Activated CD4-positive, CD25-positive, alpha-beta regulatory T cell treated with anti-CD3 and anti-CD28 coated beads, Interleukin-2, amount 50 U/mL, for 24 hours (primary cell): ENCODE data around the gene SERPINB2.
"Not testable (repeated sequence)": the region's sequence is repeated elsewhere in the genome, so short reads cannot be mapped to it uniquely, and the experiment has no call there.

Experiments used
- ATAC-seq, 2 donors: fragments of 150-1000 bp; cut with Tn5 transposase; one replicate each; pipeline ENCODE4 v1.10.0; 2021; ENCODE audit warnings: mild to moderate bottlenecking in 1 of 2, moderate library complexity in 1 of 2

Gene SERPINB2

GRCh38 chr18:63890237-63890949, 2.9 kb downstream of the SERPINB2 start:
- ATAC-seq: no peak

DNA sequence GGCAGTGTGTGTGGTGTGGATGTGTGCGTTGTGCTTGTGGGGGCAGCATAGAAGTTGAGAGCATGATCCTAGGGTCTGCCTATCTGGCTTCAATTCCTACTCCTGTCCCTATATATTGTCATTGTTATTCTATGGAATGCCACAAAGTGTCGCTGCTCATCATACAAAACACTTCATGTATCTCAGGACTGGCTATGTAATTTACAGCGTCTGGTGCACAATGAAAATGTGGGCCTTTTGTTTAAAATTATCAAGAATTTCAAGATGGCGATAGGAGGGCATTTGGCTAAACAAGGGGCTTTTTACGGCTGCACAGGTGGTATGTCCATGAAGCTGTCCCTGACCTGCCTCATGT, 3.4 kb downstream of the SERPINB2 start:
- ATAC-seq: no peak

GRCh38 chr18:63892566-63892965, 5.1 kb downstream of the SERPINB2 start:
- no peak for ATAC-seq

GRCh38 chr18:63894106-63894772, 6.7 kb downstream of the SERPINB2 start:
- no peak for ATAC-seq

GRCh38 chr18:63895190-63895589, 7.7 kb downstream of the SERPINB2 start:
- no peak for ATAC-seq

DNA sequence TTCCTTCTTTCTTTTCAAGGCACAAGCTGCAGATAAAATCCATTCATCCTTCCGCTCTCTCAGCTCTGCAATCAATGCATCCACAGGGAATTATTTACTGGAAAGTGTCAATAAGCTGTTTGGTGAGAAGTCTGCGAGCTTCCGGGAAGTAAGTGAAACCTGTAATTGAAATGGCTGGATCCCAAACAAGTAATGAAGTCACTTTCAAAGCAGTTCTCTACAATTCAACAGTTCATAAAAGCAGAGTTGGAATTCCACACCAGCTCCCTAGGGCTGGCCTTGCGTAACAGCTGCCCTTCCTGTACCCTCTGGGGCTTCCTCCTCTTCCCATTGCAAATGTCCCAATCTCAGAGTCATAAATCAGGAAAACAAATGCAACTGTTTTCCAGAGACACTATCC, 9.6 kb downstream of the SERPINB2 start:
- ATAC-seq: no peak

DNA sequence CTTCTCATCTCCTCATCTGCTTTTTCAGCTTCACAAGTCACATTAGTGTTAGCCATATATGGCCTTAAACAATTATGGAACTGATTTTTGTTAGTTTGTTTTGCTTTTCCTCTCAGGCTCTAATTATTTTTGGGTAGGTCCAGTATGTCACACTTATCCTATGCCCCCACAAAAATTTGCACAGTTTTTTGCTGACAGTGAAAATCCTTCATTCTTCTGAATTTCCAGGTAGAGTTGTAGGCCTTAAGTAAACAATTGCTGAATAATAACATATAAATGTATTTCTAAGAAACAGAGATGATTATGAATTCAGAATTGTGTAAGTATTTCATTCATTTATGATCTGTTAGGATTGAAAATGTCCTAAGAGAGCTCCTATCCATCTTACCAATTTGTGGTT, 11.7 kb downstream of the SERPINB2 start:
- ATAC-seq: no peak

GRCh38 chr18:63903851-63904570, 16.5 kb downstream of the SERPINB2 start:
- no peak for ATAC-seq

- no peak for ATAC-seq
These were observed 17.2 kb downstream of the SERPINB2 start for GRCh38 chr18:63904694-63905093.

DNA sequence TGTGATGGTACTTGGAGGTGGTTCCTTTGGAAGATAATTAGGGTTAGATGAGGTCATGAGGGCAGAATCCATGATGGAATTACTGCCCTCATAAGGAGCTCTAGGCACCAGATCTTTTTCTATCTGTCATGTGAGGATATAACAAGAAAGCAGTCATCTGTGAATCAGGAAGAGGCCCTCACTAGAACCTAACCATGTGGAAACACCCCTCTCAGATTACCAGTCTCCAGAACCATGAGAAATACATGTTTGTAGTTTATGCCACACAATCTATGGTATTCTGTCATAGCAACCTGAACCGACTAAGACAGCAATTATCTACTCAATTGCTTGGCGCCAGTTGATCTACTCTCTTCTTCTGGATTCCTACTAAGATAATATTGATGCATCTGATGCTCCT, 17.9 kb downstream of the SERPINB2 start:
- ATAC-seq: no peak

- ATAC-seq: no peak
These were observed 18.6 kb downstream of the SERPINB2 start for GRCh38 chr18:63906056-63906455.

DNA sequence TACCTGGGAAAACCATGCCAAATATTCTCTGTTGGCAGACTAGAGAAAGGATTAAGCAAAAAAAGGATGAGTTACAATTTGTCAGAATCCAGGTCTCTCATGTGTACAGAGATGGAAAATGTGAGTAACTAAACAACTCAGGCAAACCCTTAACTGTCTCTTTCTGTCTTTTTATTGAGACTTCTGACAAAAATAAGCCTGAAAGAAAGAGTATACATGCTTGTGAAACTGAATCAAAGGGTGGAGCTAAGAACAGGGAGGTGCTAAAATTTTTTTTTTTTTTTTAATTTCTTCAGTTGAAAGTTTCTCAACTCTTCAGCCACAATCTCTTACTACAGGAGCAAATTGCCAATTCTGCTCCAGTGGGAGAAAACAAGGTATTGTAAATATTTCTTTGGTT, 20.2 kb downstream of the SERPINB2 start, which contains the start of gene SERPINB10:
SERPINB10 (plus strand) TSS at position 295 of the 400 bp plus-strand sequence. CDS start 7,553 bp downstream, outside the sequence.
- no peak for ATAC-seq

DNA sequence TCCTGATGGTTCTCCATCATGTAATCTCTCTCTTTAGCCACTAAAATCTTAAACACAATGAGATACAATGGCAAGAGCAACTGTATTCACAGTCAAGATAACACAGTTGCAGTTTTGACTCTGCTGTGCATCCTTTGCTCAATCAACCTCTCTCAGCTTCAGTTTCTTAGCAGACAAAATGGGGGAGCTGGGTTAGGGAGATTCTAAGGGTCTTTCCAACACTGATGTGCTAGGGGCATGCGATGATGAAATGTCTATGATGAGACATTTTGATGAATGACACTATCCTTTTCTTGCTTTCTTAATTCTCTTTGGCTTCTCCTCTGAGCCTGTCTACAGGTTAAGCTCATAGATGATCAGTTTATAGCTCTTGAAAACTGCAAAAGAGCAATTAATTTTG, 21.4 kb downstream of the SERPINB2 start:
- ATAC-seq: no peak

DNA sequence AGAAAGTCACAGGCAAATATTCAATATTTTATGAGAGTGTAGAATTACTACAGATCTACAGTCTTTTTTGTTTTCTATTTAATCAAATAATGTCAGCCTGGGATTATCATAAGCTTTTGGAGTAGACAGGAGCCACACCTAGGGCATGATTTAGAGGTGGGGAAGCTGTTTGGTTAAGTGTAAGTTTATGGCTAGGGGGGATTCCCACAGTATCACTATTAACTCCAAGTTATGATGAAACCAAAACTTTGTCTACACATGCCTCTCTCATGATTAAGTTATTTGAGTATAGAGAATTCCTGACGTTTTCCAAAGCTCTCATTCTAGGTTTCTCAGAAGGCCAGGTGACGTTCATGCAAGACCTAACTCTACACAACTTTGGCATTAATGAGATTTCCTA, 22.4 kb downstream of the SERPINB2 start:
- ATAC-seq: no peak

DNA sequence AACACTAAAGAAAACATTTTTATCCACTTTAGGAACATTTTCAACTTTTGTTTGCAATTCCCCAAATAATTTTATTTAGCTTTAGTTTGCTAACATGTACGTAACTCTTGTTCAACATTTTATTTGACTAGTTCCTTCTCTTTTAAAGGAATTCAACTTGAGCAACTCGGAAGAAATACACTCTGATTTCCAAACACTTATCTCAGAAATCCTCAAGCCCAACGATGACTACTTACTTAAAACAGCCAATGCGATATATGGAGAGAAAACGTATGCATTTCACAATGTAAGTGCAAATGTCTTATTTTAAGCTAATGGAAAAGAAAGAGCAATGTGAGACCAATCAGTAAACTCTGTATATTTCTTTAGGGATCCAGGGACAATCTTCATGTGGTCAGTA, 30.3 kb downstream of the SERPINB2 start:
- no peak for ATAC-seq

- no peak for ATAC-seq
These were observed 34.5 kb downstream of the SERPINB2 start for GRCh38 chr18:63922049-63922448.

GRCh38 chr18:63924551-63924950, 37.0 kb downstream of the SERPINB2 start:
- ATAC-seq: no peak

- ATAC-seq: no peak
These were observed 40.8 kb downstream of the SERPINB2 start for GRCh38 chr18:63928331-63928730.

- not testable (repeated sequence) for ATAC-seq
These were observed 41.9 kb downstream of the SERPINB2 start for GRCh38 chr18:63929369-63929768.

DNA sequence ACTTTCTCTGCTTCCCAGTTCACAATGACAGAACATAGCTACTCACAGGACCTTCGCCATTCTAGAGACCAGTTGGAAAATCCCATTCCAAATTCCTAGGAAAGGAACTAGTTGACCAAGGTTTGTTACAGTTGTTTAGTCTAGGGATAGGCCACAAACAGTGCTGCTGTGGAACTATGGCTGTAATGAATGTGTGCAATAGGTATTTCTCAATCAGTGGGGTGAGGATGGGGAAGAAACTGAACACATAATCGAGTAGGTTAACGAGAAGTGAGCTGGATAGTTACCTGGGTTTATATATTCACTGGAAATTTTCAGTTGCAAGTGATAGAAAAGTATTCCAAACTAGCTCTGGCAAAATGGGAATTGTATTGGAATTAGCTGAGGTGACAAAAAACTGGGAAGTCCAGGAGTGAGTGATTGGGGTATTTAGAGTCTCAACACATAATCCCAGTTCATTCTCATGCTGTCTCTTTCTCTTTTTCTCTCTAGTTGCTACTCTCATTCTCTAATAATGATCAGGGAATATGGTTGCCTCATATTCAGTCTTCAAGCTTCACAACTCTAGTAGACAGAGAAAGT, 43.4 kb downstream of the SERPINB2 start:
- no peak for ATAC-seq

- peak; percentile 77 to 82 for ATAC-seq
These were observed 48.8 kb downstream of the SERPINB2 start for GRCh38 chr18:63936156-63936931.

- no peak for ATAC-seq
These were observed 49.5 kb downstream of the SERPINB2 start for GRCh38 chr18:63936932-63937393.

DNA sequence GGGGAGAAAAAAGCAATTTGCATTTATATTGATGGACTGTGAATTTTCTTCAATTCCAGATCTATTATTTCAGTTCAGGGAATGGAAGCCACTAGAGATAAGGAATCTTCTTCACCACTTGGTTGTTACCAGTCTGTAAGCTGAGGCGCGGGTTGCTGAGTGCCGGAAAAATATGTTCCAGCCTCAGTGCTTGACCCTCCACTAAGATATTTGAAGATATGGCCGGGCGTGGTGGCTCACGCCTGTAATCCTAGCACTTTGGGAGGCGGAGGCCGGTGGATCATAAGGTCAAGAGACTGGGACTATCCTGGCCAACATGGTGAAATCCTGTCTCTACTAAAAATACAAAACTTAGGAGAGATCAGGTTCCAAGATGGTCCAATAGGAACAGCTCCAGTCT, 52.5 kb downstream of the SERPINB2 start:
- no peak for ATAC-seq
